ENCODE results near the gene LRMDA. TPM values are rescaled to one million over a fixed set of nuclear protein-coding genes. Genes with fewer than 3 reads are reported as not detected.

The LRMDA gene
- polyA plus RNA-seq, 3 donors: 39.8 to 59.6 (median 56.4) TPM

GRCh38 chr10:76242956-76243355 is 811.5 kb downstream of the LRMDA start:
- intact Hi-C loops (cut with micrococcal nuclease): no loop called here
- no peaks in the 10 kb centered on the region for H3K79me2 ChIP-seq (ENCODE audit: insufficient read depth, low read length)
- no peaks in the 10 kb centered on the region for H3K4me1 ChIP-seq (ENCODE audit: control insufficient read depth in 1 of 2, insufficient read depth in 2 of 2, low read length in 2 of 2)
- H2AFZ ChIP-seq (ENCODE audit: insufficient read depth, low read depth, low read length, poor library complexity, severe bottlenecking): no peak overlapping the region
- H3K9me3 ChIP-seq (replicated peaks in 1 of 2; ENCODE audit: control insufficient read depth in 1 of 2, insufficient read depth in 1 of 2, low read length in 2 of 2): peaks cover 0 to 4% of the 10 kb centered on the region in 2 donors
- H4K20me1 ChIP-seq (ENCODE audit: insufficient read depth, low read length): no peaks in the 10 kb centered on the region
- TF ChIP-seq CTCF (IDR thresholded peaks at IDR 0.05): no peak
- WGBS (ENCODE audit: insufficient coverage): 100% methylated on average over 3 of the region's 8 CpGs
- DNase-seq: no peak
- Mint-ChIP-seq H3K9me3 (peaks cover 0 to 4% (median 2%) of the 10 kb centered on the region in 7 donors), H3K4me3 (no peak overlapping the region), H3K27ac (no peak overlapping the region), H3K27me3 (ENCODE audit: low read depth in 3 of 3) (no peaks in the 10 kb centered on the region), H3K4me1 (no peaks in the 10 kb centered on the region), H3K36me3 (no peaks in the 10 kb centered on the region)
- H3K27me3 ChIP-seq (ENCODE audit: control insufficient read depth in 2 of 2, insufficient read depth in 2 of 2, low read length in 2 of 2): no peaks in the 10 kb centered on the region
- H3K36me3 ChIP-seq (replicated peaks in 1 of 2; ENCODE audit: control insufficient read depth in 1 of 2, insufficient read depth in 2 of 2, low read length in 2 of 2): no peaks in the 10 kb centered on the region
- H3K9ac ChIP-seq (ENCODE audit: insufficient read depth, low read length, poor library complexity, severe bottlenecking): no peak overlapping the region
- no peak overlapping the region for H3K27ac ChIP-seq (ENCODE audit: low read depth in 1 of 2, low read length in 2 of 2)
- no peak overlapping the region for H3K4me3 ChIP-seq (replicated peaks in 1 of 3; ENCODE audit: low read depth in 2 of 3, low read length in 3 of 3)
- H3K4me2 ChIP-seq (replicated peaks; ENCODE audit: extremely low read depth, low read length, poor library complexity, severe bottlenecking): no peak overlapping the region

- H3K36me3 Mint-ChIP-seq: peaks cover 0 to 4% of the 10 kb centered on the region in 2 donors
- WGBS (ENCODE audit: insufficient coverage): 100% methylated on average over 2 of the region's 5 CpGs
- no peaks in the 10 kb centered on the region for H3K9me3 ChIP-seq (replicated peaks in 1 of 2; ENCODE audit: control insufficient read depth in 1 of 2, insufficient read depth in 1 of 2, low read length in 2 of 2)
- H3K27me3 Mint-ChIP-seq (ENCODE audit: low read depth in 3 of 3): no peaks in the 10 kb centered on the region
- no peak overlapping the region for H3K4me3 ChIP-seq (replicated peaks in 1 of 3; ENCODE audit: low read depth in 2 of 3, low read length in 3 of 3)
- no peaks in the 10 kb centered on the region for H3K79me2 ChIP-seq (ENCODE audit: insufficient read depth, low read length)
- no peak for DNase-seq
- intact Hi-C loops (cut with micrococcal nuclease): no loop called here
- no peaks in the 10 kb centered on the region for H3K27me3 ChIP-seq (ENCODE audit: control insufficient read depth in 2 of 2, insufficient read depth in 2 of 2, low read length in 2 of 2)
- no peak overlapping the region for H3K4me2 ChIP-seq (replicated peaks; ENCODE audit: extremely low read depth, low read length, poor library complexity, severe bottlenecking)
- H3K4me1 Mint-ChIP-seq: no peaks in the 10 kb centered on the region
- no peak for TF ChIP-seq CTCF (IDR thresholded peaks at IDR 0.05)
- peaks cover 0 to 4% (median 2%) of the 10 kb centered on the region in 7 donors for H3K9me3 Mint-ChIP-seq
- H3K4me3 Mint-ChIP-seq: no peak overlapping the region
- H4K20me1 ChIP-seq (ENCODE audit: insufficient read depth, low read length): no peaks in the 10 kb centered on the region
- H3K36me3 ChIP-seq (replicated peaks in 1 of 2; ENCODE audit: control insufficient read depth in 1 of 2, insufficient read depth in 2 of 2, low read length in 2 of 2): no peaks in the 10 kb centered on the region
- H3K27ac Mint-ChIP-seq: no peak overlapping the region
- H3K27ac ChIP-seq (ENCODE audit: low read depth in 1 of 2, low read length in 2 of 2): no peak overlapping the region
- no peak overlapping the region for H3K9ac ChIP-seq (ENCODE audit: insufficient read depth, low read length, poor library complexity, severe bottlenecking)
- no peak overlapping the region for H2AFZ ChIP-seq (ENCODE audit: insufficient read depth, low read depth, low read length, poor library complexity, severe bottlenecking)
- H3K4me1 ChIP-seq (ENCODE audit: control insufficient read depth in 1 of 2, insufficient read depth in 2 of 2, low read length in 2 of 2): no peaks in the 10 kb centered on the region
Observed at GRCh38 chr10:76244061-76244686, 812.8 kb downstream of the LRMDA start.

All from CD14-positive monocyte (primary cell).